ENCODE data around the gene KRTAP8-1.

The KRTAP8-1 gene, protein sequence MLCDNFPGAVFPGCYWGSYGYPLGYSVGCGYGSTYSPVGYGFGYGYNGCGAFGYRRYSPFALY

GRCh38 chr21:30813174-30813573 is at the start of gene KRTAP8-1:
Gene KRTAP8-1, minus strand, starts transcription at chr21:30813274. Its CDS starts 54 bp downstream, at chr21:30813220.
- DNase-seq (ENCODE audit: low read depth in 2 of 2) = no peak

DNA sequence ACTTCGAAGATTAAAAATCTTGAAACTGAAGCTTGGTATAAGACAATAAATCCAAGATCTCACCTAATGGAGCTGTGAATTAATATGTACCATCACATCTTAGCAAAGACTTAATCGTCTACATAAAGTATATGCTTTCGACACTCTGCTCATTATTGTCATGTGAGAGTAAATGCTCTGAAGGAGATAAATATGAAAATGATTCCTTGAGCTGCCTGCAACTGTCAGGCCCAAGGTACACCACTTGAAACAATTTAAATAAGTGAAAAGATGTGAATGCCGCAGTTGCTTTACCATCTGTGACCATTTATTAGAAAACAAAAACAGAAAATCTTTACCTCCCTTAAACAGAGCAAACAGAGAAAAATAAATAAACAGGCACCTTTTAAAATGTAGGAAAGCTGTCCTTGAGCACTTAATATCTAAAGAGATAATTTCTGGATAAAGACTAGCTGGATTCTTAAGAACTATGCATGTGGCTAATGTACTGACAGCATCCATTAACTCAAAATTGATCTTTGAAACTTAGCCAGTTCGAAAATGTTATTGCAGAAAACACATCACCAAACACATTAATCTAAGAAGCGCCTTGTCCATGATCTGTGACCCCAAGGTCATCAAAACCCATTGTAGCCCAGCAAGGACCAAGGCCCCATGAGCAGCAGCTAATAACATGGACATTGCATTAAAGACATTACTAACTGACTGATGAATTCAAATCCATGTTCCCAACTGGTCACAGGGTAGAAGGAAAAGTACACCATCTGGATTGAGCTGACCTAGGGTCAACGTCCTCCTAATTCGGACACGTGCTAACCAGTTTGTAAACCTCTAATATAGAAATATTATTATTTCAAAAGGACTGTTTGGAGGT is 34.8 kb upstream of the KRTAP8-1 start:
- no peak for DNase-seq (ENCODE audit: low read depth in 2 of 2)

GRCh38 chr21:30842990-30843389 is 29.9 kb upstream of the KRTAP8-1 start:
- DNase-seq (ENCODE audit: low read depth in 2 of 2) = no peak

DNA sequence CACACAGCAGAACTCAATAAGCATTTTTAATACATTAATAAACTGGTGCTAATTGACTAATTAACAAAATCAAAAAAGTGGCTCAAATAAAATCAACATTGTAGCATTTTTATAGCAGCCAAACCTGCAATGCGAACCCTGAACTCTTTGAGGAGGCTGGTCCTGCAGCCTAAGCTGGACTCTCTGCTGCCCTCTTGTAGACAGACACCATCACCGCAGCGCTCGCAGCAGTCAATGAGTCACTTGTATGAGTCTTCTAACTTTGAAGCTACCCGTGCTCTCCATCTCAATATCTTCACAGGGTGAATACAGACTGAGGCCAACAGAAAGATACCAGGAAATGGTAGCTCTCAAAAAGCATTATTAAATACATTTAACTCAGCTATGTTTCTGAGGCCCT is 26.2 kb upstream of the KRTAP8-1 start:
- peak in 1 of 2 donors; percentile 11 for DNase-seq (ENCODE audit: low read depth in 2 of 2)

- no peak for DNase-seq (ENCODE audit: low read depth in 2 of 2)
Measured at GRCh38 chr21:30838536-30838935, 25.5 kb upstream of the KRTAP8-1 start.

DNA sequence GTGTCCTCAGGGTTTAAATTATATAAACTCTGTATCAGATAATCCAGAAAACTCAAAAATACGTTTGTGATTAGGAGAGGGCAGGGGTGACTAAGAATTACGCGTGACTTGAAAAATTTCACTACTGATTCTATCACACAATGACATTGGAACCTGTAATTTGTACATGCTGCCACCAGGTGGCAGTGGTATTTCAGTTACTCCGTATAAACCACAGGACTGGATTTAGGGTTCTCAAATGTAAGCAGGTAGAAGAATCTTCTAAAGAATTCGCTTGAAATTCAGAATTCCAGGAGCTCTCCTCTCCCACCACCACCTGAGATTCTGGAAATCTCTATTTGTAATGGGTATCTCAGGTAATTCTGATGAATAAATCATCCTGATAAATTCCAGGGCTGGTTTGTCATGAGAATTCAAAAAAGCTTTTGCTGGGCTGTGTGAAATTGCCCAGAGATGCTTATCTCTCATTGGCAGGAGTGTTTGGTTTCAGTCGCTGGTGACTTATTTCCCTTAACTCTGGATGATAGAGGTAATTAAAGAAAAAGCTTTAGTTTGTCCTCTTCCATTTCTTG is 18.2 kb upstream of the KRTAP8-1 start:
- no peak for DNase-seq (ENCODE audit: low read depth in 2 of 2)

DNA sequence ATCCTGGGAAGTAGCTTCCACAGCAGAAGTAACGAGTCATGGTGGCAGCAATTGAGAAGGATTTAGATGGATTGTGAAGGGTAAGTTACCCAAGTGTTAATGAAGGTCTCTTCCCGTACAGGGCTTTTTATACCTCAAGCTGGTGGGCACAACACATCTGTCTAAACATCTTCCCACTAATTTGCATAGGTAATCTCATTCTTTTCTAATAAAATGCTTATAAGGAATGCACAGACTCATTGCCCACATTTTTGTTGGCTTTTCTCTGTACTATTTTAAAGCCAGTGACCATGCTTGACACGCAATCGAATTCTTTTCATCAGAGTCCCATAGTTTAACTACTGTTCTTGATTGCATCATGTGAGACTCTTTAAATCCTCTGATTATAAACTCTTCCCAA is 16.6 kb upstream of the KRTAP8-1 start, which contains the start of gene KRTAP7-1:
KRTAP7-1 (minus strand) TSS at position 101 of the 400 bp plus-strand sequence; CDS start at position 40, 61 bp downstream.
- DNase-seq (ENCODE audit: low read depth in 2 of 2) = no peak

GRCh38 chr21:30818837-30819610 is 6.0 kb upstream of the KRTAP8-1 start:
- no peak for DNase-seq (ENCODE audit: low read depth in 2 of 2)

DNA sequence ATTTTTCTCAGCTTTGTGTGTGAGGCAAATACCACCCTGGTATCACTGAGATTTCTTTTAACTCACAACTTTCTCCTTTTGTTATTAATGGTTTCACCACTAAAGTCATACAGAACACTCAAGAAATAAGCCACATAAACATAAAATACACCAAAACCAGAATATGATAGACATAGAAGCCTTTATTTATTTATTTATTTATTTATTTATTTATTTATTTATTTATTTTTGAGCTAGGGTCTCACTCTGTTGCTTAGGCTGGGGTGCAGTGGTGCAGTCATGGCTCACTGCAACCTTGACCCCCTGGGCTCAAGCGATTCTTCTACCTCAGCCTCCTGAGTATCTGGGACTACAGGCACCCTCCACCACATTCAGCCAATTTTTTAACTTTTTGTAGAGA is 12.5 kb downstream of the KRTAP8-1 start:
- DNase-seq (ENCODE audit: low read depth in 2 of 2) = no peak

- no peak for DNase-seq (ENCODE audit: low read depth in 2 of 2)
Measured at GRCh38 chr21:30793581-30794314, 19.3 kb downstream of the KRTAP8-1 start.

- DNase-seq (ENCODE audit: low read depth in 2 of 2) = no peak
Measured at GRCh38 chr21:30779249-30779648, 33.8 kb downstream of the KRTAP8-1 start.

- no peak for DNase-seq (ENCODE audit: low read depth in 2 of 2)
Measured at GRCh38 chr21:30769724-30770431, 43.2 kb downstream of the KRTAP8-1 start.

All from stimulated activated CD8-positive, alpha-beta memory T cell treated with anti-CD3 and anti-CD28 coated beads, Interleukin-15, amount 100 ng/mL, for 4 hours (primary cell).